MM.1S (cell line): ENCODE measurements around the gene URB1.

ENCODE experiments used
- DNase-seq: peaks from one replicate; pipeline ENCODE4 v3.0.0-alpha.2; 2015
- H2AFZ ChIP-seq: fragments of 300-600 bp; sonication (generic); 2 replicates; pipeline ENCODE4 v1.6.0; 2016; ENCODE audit warnings: antibody characterized with exemption, low read length
- H3F3A ChIP-seq: fragments of 300-600 bp; sonication (generic); 2 replicates; pipeline ENCODE4 v1.6.1; 2016; ENCODE audit warnings: mild to moderate bottlenecking, antibody characterized with exemption, low read length, moderate library complexity, mixed read lengths; ENCODE audit not compliant: insufficient read depth
- H3K27ac ChIP-seq: fragments of 300-600 bp; sonication (generic); 2 replicates; pipeline ENCODE4 v1.5.1; 2016; ENCODE audit warnings: mild to moderate bottlenecking, low read length
- H3K27me3 ChIP-seq: fragments of 300-600 bp; sonication (generic); replicated peaks from 2 replicates; pipeline ENCODE4 v1.6.0; 2016; ENCODE audit warnings: low read length; ENCODE audit not compliant: insufficient read depth
- H3K36me3 ChIP-seq: fragments of 300-600 bp; sonication (generic); replicated peaks from 2 replicates; pipeline ENCODE4 v1.6.1; 2016; ENCODE audit warnings: mild to moderate bottlenecking, low read length, mixed read lengths; ENCODE audit not compliant: insufficient read depth
- H3K4me1 ChIP-seq: fragments of 300-600 bp; sonication (generic); 2 replicates; pipeline ENCODE4 v1.6.1; 2016; ENCODE audit warnings: low read length, mixed read lengths
- H3K4me2 ChIP-seq: fragments of 300-600 bp; sonication (generic); 2 replicates; pipeline ENCODE4 v1.6.0; 2016; ENCODE audit warnings: low read depth, low read length
- H3K4me3 ChIP-seq: fragments of 300-600 bp; sonication (generic); 2 replicates; pipeline ENCODE4 v1.5.1; 2016; ENCODE audit warnings: low read length, mixed read lengths
- H3K79me2 ChIP-seq: fragments of 300-600 bp; sonication (generic); 2 replicates; pipeline ENCODE4 v1.6.1; 2016; ENCODE audit warnings: mixed run types, low read length, mixed read lengths
- H3K9ac ChIP-seq: fragments of 300-600 bp; sonication (generic); 2 replicates; pipeline ENCODE4 v1.6.1; 2016; ENCODE audit warnings: low read length, mixed read lengths
- H3K9me2 ChIP-seq: fragments of 300-600 bp; sonication (generic); replicated peaks from 2 replicates; pipeline ENCODE4 v1.6.1; 2016; ENCODE audit warnings: mild to moderate bottlenecking, low read length, mixed read lengths; ENCODE audit not compliant: insufficient read depth
- H3K9me3 ChIP-seq: fragments of 300-600 bp; sonication (generic); replicated peaks from 2 replicates; pipeline ENCODE4 v1.6.1; 2016; ENCODE audit warnings: mild to moderate bottlenecking, low read length, mixed read lengths; ENCODE audit not compliant: insufficient read depth
- H4K20me1 ChIP-seq: fragments of 300-600 bp; sonication (generic); 2 replicates; pipeline ENCODE4 v1.6.1; 2016; ENCODE audit warnings: mild to moderate bottlenecking, low read length, moderate library complexity, mixed read lengths; ENCODE audit not compliant: insufficient read depth
- CTCF ChIP-seq: fragments of 300-600 bp; sonication (generic); IDR thresholded peaks from 2 replicates; pipeline ENCODE4 v1.5.1; 2016; ENCODE audit warnings: antibody characterized with exemption, low read length, mixed read lengths
- EZH2 ChIP-seq: fragments of 300-600 bp; sonication (generic); optimal IDR thresholded peaks from 2 replicates; pipeline ENCODE3; 2017; ENCODE audit warnings: low read depth, mild to moderate bottlenecking, antibody characterized with exemption, low read length, mixed read lengths
- EZH2phosphoT487 ChIP-seq: fragments of 300-600 bp; sonication (generic); IDR thresholded peaks from 2 replicates; pipeline ENCODE4 v1.6.1; 2018; ENCODE audit warnings: antibody characterized with exemption, low read length

URB1 gene

GRCh38 chr21:32367158-32367557, 25.7 kb downstream of the URB1 start:
- H3K79me2 ChIP-seq = peaks cover 25% of the 10 kb centered on the region
- no peaks in the 10 kb centered on the region for H3K9me3 ChIP-seq
- H4K20me1 ChIP-seq = no peaks in the 10 kb centered on the region
- H3F3A ChIP-seq = no peaks in the 10 kb centered on the region
- no peaks in the 10 kb centered on the region for H3K9me2 ChIP-seq
- DNase-seq = no peak
- no peaks in the 10 kb centered on the region for H3K27me3 ChIP-seq
- H3K4me1 ChIP-seq = no peaks in the 10 kb centered on the region
- no peak overlapping the region for H3K4me2 ChIP-seq
- no peak overlapping the region for H3K27ac ChIP-seq
- H2AFZ ChIP-seq = no peak overlapping the region
- H3K36me3 ChIP-seq = peaks cover 27% of the 10 kb centered on the region
- no peak for TF ChIP-seq CTCF
- TF ChIP-seq EZH2phosphoT487 = no peak
- TF ChIP-seq EZH2 = no peak
- no peak overlapping the region for H3K4me3 ChIP-seq
- H3K9ac ChIP-seq = no peak overlapping the region

- no peaks in the 10 kb centered on the region for H3K9me3 ChIP-seq
- H3K4me3 ChIP-seq = no peak overlapping the region
- H4K20me1 ChIP-seq = no peaks in the 10 kb centered on the region
- TF ChIP-seq CTCF (no peak), EZH2phosphoT487 (no peak), EZH2 (no peak)
- no peak for DNase-seq
- no peaks in the 10 kb centered on the region for H3K4me1 ChIP-seq
- no peak overlapping the region for H2AFZ ChIP-seq
- H3K4me2 ChIP-seq = no peak overlapping the region
- H3K36me3 ChIP-seq = peaks cover 32% of the 10 kb centered on the region
- H3K9ac ChIP-seq = no peak overlapping the region
- H3K9me2 ChIP-seq = no peaks in the 10 kb centered on the region
- no peaks in the 10 kb centered on the region for H3K27me3 ChIP-seq
- peaks cover 22% of the 10 kb centered on the region for H3K79me2 ChIP-seq
- no peaks in the 10 kb centered on the region for H3F3A ChIP-seq
- no peak overlapping the region for H3K27ac ChIP-seq
Measured at GRCh38 chr21:32366191-32366590, 26.6 kb downstream of the URB1 start.

- TF ChIP-seq EZH2phosphoT487 (no peak), EZH2 (no peak), CTCF (no peak)
- no peak overlapping the region for H3K9ac ChIP-seq
Measured at GRCh38 chr21:32364796-32365195, 28.0 kb downstream of the URB1 start.

More at GRCh38 chr21:32364796-32365195, 28.0 kb downstream of the URB1 start:
- Histone ChIP-seq H3F3A (no peaks in the 10 kb centered on the region), H3K27ac (no peak overlapping the region), H2AFZ (no peak overlapping the region), H3K36me3 (peaks cover 29% of the 10 kb centered on the region), H3K9me2 (no peaks in the 10 kb centered on the region), H3K9me3 (no peaks in the 10 kb centered on the region), H4K20me1 (no peaks in the 10 kb centered on the region), H3K27me3 (no peaks in the 10 kb centered on the region), H3K4me1 (peaks cover 3% of the 10 kb centered on the region; the same call in 1 of the 2 replicates), H3K4me2 (no peak overlapping the region), H3K79me2 (peaks cover 16% of the 10 kb centered on the region; the same call in 1 of the 2 replicates), H3K4me3 (no peak overlapping the region)
- DNase-seq = no peak
